Epithelial cell of prostate (primary cell): ENCODE data around the gene ZNF317.
"Not testable (repeated sequence)": the region's sequence is repeated elsewhere in the genome, so short reads cannot be mapped to it uniquely, and the experiment has no call there.

Experiments
- DNase-seq: peaks from one replicate; pipeline ENCODE4 v3.0.0-alpha.2; 2011; ENCODE audit warnings: low read depth, low spot score
- H3K27ac ChIP-seq: fragments of 450-650 bp; 2 replicates; pipeline ENCODE4 v1.5.1; 2017; ENCODE audit warnings: mild to moderate bottlenecking

ZNF317 gene

DNA sequence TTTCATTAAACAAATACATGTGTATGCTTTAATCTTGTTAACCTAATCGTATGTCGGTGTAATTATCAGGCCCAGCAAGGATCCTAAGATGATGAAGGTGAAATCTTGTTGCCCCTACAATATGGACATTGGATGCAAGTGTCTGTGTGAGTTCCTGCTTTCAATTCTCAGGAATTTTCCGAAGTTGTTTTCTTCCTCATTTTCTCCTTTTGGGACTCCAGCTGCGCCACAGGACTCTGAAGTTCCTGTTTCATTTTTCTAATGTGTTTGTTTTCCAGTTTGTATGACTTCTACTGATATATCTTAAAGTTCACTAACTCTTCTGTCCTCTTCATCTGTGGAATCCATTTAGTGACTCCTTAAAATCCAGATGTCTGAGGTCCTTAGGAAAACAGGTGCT, 26.6 kb downstream of the ZNF317 start:
- DNase-seq, result no peak

GRCh38 chr19:9171393-9171991, 31.3 kb downstream of the ZNF317 start:
- no peak for DNase-seq
- H3K27ac ChIP-seq, result no peak overlapping the region

More for the DNA sequence above, 26.6 kb downstream of the ZNF317 start:
- no peak overlapping the region for H3K27ac ChIP-seq

GRCh38 chr19:9175326-9175725, 35.1 kb downstream of the ZNF317 start:
- no peak overlapping the region for H3K27ac ChIP-seq

GRCh38 chr19:9178901-9179300, 38.7 kb downstream of the ZNF317 start, which contains the start of gene OR7D2:
OR7D2 (plus strand) TSS chr19:9178979; CDS start chr19:9185782, 6,803 bp downstream.
- no peak within 1 kb of the TSS for H3K27ac ChIP-seq
- DNase-seq, result no peak

More at GRCh38 chr19:9175326-9175725, 35.1 kb downstream of the ZNF317 start:
- no peak for DNase-seq

GRCh38 chr19:9183000-9183399, 42.8 kb downstream of the ZNF317 start:
- no peak overlapping the region for H3K27ac ChIP-seq
- DNase-seq, result no peak

- H3K27ac ChIP-seq, result no peak overlapping the region
- no peak for DNase-seq
Measured at GRCh38 chr19:9187191-9187590, 47.0 kb downstream of the ZNF317 start.

DNA sequence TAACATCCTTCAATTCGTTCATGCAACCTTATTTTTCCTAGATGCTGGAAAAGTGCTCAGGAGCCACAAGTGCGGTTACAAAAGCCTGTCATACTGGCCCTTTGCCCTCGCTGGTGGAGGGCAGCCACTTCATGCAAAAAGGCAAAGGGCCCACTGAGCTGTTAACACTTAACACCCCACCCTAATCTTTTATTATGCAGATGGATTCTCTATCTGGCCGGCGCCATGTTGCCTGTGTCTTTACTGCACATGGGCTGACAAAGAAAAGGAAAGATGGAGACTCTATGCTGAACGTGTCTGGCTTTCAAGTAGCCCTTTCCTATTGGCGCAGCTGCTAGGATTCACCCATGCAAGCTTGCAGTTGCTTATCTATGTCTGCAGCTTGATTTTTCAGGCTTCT, 49.3 kb downstream of the ZNF317 start:
- DNase-seq, result no peak

GRCh38 chr19:9198044-9198443, 57.8 kb downstream of the ZNF317 start:
- H3K27ac ChIP-seq, DNase-seq: not testable (repeated sequence)

More for the DNA sequence above, 49.3 kb downstream of the ZNF317 start:
- H3K27ac ChIP-seq, result no peak overlapping the region

DNA sequence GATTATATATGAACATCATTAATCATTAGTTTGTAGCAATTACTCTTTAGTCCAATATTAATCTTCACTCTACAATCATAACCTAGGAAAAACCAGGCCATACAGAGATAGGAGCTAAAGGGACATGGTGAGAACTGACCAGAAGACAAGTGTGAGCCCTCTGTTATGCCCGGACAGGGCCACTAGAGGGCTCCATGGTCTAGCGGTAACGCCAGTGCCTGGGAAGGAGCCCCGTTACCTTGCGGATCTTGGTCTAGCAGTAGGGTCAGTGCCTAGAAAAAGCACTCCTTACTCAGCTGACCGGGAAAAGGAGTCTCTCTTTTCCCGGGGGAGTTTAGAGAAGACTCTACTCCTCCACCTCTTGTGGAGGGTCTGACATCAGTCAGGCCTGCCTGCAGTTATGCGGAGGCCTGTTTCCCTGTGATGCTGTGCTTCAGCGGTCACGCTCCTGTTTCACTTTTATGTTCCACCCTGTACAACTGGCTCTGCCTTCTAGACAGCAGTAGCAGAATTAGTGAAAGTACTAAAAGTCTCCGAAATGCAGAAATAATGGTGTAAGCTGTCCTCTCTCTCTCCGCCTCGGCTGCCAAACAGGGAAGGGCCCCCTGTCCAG, 65.4 kb downstream of the ZNF317 start:
- DNase-seq, result no peak

More for the DNA sequence above, 65.4 kb downstream of the ZNF317 start:
- H3K27ac ChIP-seq, result no peak overlapping the region
